ENCODE data around the gene SYNPO. TPM values are rescaled to one million over a fixed set of nuclear protein-coding genes. Genes with fewer than 3 reads are reported as not detected.

The SYNPO gene
- total RNA-seq, 1 donor from 2014 or later = 24.5 TPM

- Mint-ChIP-seq H3K4me1 (ENCODE audit: unreplicated experiment) (peaks cover 47% of the 10 kb centered on the region), H3K4me3 (peak overlapping the region; percentile 78), H3K9me3 (no peaks in the 10 kb centered on the region), H3K27me3 (peaks cover 4% of the 10 kb centered on the region), H3K27ac (peak overlapping the region; percentile 83), H3K36me3 (no peaks in the 10 kb centered on the region)
- no peak for TF ChIP-seq CTCF (conservative IDR thresholded peaks at IDR 0.05)
- DNase-seq (ENCODE audit: extremely low spot score, unreplicated experiment) = no peak
These were observed 44.1 kb upstream of the SYNPO start for GRCh38 chr5:150596313-150596712.

GRCh38 chr5:150596826-150597225 is 43.6 kb upstream of the SYNPO start:
- no peak for TF ChIP-seq CTCF (conservative IDR thresholded peaks at IDR 0.05)
- DNase-seq (ENCODE audit: extremely low spot score, unreplicated experiment) = no peak
- H3K27ac Mint-ChIP-seq = peak overlapping the region; percentile 83
- no peaks in the 10 kb centered on the region for H3K36me3 Mint-ChIP-seq
- peak overlapping the region; percentile 78 for H3K4me3 Mint-ChIP-seq
- no peaks in the 10 kb centered on the region for H3K9me3 Mint-ChIP-seq
- H3K27me3 Mint-ChIP-seq = peaks cover 4% of the 10 kb centered on the region
- H3K4me1 Mint-ChIP-seq (ENCODE audit: unreplicated experiment) = peaks cover 42% of the 10 kb centered on the region

GRCh38 chr5:150598006-150598405 is 42.5 kb upstream of the SYNPO start:
- Mint-ChIP-seq H3K27ac (no peak overlapping the region), H3K4me3 (no peak overlapping the region), H3K9me3 (no peaks in the 10 kb centered on the region), H3K36me3 (no peaks in the 10 kb centered on the region), H3K4me1 (ENCODE audit: unreplicated experiment) (peaks cover 45% of the 10 kb centered on the region), H3K27me3 (peaks cover 7% of the 10 kb centered on the region)
- no peak for TF ChIP-seq CTCF (conservative IDR thresholded peaks at IDR 0.05)
- no peak for DNase-seq (ENCODE audit: extremely low spot score, unreplicated experiment)

GRCh38 chr5:150598821-150599273 is 41.6 kb upstream of the SYNPO start:
- H3K27ac Mint-ChIP-seq = no peak overlapping the region
- H3K27me3 Mint-ChIP-seq = peaks cover 7% of the 10 kb centered on the region
- no peak for DNase-seq (ENCODE audit: extremely low spot score, unreplicated experiment)
- H3K36me3 Mint-ChIP-seq = no peaks in the 10 kb centered on the region
- no peaks in the 10 kb centered on the region for H3K9me3 Mint-ChIP-seq
- H3K4me3 Mint-ChIP-seq = no peak overlapping the region
- TF ChIP-seq CTCF (conservative IDR thresholded peaks at IDR 0.05) = no peak
- H3K4me1 Mint-ChIP-seq (ENCODE audit: unreplicated experiment) = peaks cover 45% of the 10 kb centered on the region

GRCh38 chr5:150599281-150599680 is 41.2 kb upstream of the SYNPO start:
- Mint-ChIP-seq H3K4me1 (ENCODE audit: unreplicated experiment) (peaks cover 48% of the 10 kb centered on the region), H3K27me3 (peaks cover 7% of the 10 kb centered on the region), H3K36me3 (no peaks in the 10 kb centered on the region), H3K4me3 (peak overlapping the region; percentile 9), H3K27ac (no peak overlapping the region), H3K9me3 (no peaks in the 10 kb centered on the region)
- DNase-seq (ENCODE audit: extremely low spot score, unreplicated experiment) = no peak
- TF ChIP-seq CTCF (conservative IDR thresholded peaks at IDR 0.05) = no peak

Measured in type B pancreatic cell (in vitro differentiated cells).